ENCODE measurements around the gene CDKL5. TPM values are rescaled to one million over a fixed set of nuclear protein-coding genes. Genes with fewer than 3 reads are reported as not detected.

The CDKL5 gene
- total RNA-seq, 1 experiment from 2014 or later: 1.2 TPM

DNA sequence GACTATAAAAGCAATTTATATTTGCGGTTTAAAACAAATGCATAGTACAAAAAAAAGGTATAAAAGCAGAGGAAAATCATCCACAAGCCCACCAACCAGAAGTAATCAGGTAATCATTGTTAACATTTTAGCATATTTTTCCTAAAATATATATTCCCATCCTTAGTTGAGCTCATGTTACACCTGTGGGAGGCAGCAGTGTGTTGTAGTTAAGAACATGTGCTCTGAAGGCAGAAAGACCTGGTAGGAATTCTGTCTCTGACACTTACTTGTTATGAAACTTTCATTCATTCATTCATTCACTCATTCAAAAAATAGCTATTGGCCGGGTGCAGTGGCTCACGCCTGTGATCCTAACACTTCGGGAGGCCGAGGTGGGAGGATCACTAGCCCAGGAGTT, 15.4 kb upstream of the CDKL5 start:
- TF ChIP-seq TCF7L2 (IDR thresholded peaks at IDR 0.05; ENCODE audit: low read depth, low read length) (no peak), CTCF (IDR thresholded peaks at IDR 0.05) (peak; percentile 46)
- in situ Hi-C loops (cut with HindIII; ENCODE audit: low pct_unique_long_range_greater_than_20kb, low sequenced_read_pairs): no loop called here
- no peaks in the 10 kb centered on the region for H3K9me3 ChIP-seq (ENCODE audit: control insufficient read depth, insufficient read depth, low read depth, low read length)

DNA sequence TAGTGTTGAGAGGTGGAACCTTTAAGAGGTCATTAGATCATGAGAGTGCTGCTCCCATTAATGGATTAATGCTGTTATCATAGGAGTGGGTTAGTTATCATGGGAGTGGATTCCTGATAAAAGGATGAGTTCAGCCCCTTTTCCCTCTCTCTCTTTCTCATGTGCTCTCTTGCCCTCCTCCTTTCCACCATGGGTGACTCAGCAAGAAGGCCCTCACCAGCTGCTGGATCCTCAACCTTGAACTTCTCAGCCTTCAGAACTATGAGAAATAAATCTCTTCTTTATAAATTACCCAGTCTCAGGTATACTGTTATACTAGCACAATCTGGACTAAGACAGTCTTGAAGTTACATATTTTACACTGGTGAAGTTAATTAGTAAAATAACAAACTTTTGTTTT, 10.0 kb upstream of the CDKL5 start:
- DNase-seq (ENCODE audit: low read depth, low spot score) (no peak), ATAC-seq (no peak)
- Histone ChIP-seq H3K36me3 (ENCODE audit: control insufficient read depth, insufficient read depth, low read length) (no peaks in the 10 kb centered on the region), H3K27ac (ENCODE audit: low read length) (no peak overlapping the region), H3K4me1 (ENCODE audit: control insufficient read depth, insufficient read depth, low read length) (no peaks in the 10 kb centered on the region), H3K9me3 (ENCODE audit: control insufficient read depth, insufficient read depth, low read depth, low read length) (no peaks in the 10 kb centered on the region), H3K4me3 (ENCODE audit: low read depth in 2 of 2, low read length in 2 of 2) (no peak overlapping the region), H3K27me3 (ENCODE audit: control insufficient read depth, insufficient read depth, low read length) (no peaks in the 10 kb centered on the region)
- TF ChIP-seq CTCF (IDR thresholded peaks at IDR 0.05): no peak
- TF ChIP-seq, protein P1, sequence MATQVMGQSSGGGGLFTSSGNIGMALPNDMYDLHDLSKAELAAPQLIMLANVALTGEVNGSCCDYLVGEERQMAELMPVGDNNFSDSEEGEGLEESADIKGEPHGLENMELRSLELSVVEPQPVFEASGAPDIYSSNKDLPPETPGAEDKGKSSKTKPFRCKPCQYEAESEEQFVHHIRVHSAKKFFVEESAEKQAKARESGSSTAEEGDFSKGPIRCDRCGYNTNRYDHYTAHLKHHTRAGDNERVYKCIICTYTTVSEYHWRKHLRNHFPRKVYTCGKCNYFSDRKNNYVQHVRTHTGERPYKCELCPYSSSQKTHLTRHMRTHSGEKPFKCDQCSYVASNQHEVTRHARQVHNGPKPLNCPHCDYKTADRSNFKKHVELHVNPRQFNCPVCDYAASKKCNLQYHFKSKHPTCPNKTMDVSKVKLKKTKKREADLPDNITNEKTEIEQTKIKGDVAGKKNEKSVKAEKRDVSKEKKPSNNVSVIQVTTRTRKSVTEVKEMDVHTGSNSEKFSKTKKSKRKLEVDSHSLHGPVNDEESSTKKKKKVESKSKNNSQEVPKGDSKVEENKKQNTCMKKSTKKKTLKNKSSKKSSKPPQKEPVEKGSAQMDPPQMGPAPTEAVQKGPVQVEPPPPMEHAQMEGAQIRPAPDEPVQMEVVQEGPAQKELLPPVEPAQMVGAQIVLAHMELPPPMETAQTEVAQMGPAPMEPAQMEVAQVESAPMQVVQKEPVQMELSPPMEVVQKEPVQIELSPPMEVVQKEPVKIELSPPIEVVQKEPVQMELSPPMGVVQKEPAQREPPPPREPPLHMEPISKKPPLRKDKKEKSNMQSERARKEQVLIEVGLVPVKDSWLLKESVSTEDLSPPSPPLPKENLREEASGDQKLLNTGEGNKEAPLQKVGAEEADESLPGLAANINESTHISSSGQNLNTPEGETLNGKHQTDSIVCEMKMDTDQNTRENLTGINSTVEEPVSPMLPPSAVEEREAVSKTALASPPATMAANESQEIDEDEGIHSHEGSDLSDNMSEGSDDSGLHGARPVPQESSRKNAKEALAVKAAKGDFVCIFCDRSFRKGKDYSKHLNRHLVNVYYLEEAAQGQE (IDR thresholded peaks at IDR 0.05; ENCODE audit: insufficient read depth in 1 of 2, low read depth in 2 of 2, low read length in 1 of 2): no peak
- TF ChIP-seq POLR2AphosphoS5 (IDR thresholded peaks at IDR 0.05; ENCODE audit: low read depth, low read length): no peak
- no peak for TF ChIP-seq TCF7L2 (IDR thresholded peaks at IDR 0.05; ENCODE audit: low read depth, low read length)
- TF ChIP-seq SIN3A (IDR thresholded peaks at IDR 0.05; ENCODE audit: borderline replicate concordance, insufficient read depth, low read depth, low read length): no peak
- BruUV-seq (replicated peaks): no TSS peak
- POLR2A ChIA-PET: interaction anchor here (0.7 kb wide), 1 partner anchor 242 kb away, joined by 8 read pairs; no protein-coding TSS in a partner anchor
- intact Hi-C loops (cut with micrococcal nuclease; ENCODE audit: unreplicated experiment) (no loop called here), in situ Hi-C loops (cut with HindIII; ENCODE audit: low pct_unique_long_range_greater_than_20kb, low sequenced_read_pairs) (no loop called here)
- CTCF ChIA-PET: interaction anchor here (0.7 kb wide), 1 partner anchor 471 kb away, joined by 6 read pairs; no protein-coding TSS in a partner anchor

More for the DNA sequence above, 15.4 kb upstream of the CDKL5 start:
- H3K4me1 ChIP-seq (ENCODE audit: control insufficient read depth, insufficient read depth, low read length): no peaks in the 10 kb centered on the region
- no TSS peak for BruUV-seq (replicated peaks)
- DNase-seq (ENCODE audit: low read depth, low spot score): no peak
- POLR2A ChIA-PET: no interaction called here
- CTCF ChIA-PET: no interaction called here
- ATAC-seq: no peak
- intact Hi-C loops (cut with micrococcal nuclease; ENCODE audit: unreplicated experiment): no loop called here
- H3K27me3 ChIP-seq (ENCODE audit: control insufficient read depth, insufficient read depth, low read length): no peaks in the 10 kb centered on the region
- no peak overlapping the region for H3K27ac ChIP-seq (ENCODE audit: low read length)
- H3K36me3 ChIP-seq (ENCODE audit: control insufficient read depth, insufficient read depth, low read length): no peaks in the 10 kb centered on the region
- H3K4me3 ChIP-seq (ENCODE audit: low read depth in 2 of 2, low read length in 2 of 2): no peak overlapping the region

Measured in Panc1 (cell line).